ENCODE results near the gene SIX5.
"Not testable (repeated sequence)": the region's sequence is repeated elsewhere in the genome, so short reads cannot be mapped to it uniquely, and the experiment has no call there.

Gene SIX5

GRCh38 chr19:45753548-45753947 lies 15.5 kb downstream of the SIX5 start:
- no peak for DNase-seq (ENCODE audit: low read depth)

DNA sequence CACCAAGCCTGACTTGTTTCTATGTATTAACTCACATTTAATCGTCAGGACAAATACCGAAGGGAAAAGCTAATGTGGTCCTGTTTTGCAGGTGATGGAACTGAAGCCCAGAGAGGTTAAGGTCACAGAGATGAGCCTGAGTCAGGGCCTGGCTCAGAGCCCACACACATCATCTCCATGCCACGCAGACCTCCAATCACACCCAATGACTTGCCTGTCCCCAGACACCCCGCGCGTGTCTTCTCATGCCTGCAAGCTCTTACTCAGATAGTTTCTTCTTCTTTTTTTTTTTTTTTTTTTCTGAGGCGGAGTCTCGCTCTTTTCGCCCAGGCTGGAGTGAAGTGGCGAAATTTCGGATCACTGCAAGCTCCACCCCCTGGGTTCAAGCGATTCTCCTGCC lies 16.4 kb downstream of the SIX5 start:
- DNase-seq (ENCODE audit: low read depth), result no peak

DNA sequence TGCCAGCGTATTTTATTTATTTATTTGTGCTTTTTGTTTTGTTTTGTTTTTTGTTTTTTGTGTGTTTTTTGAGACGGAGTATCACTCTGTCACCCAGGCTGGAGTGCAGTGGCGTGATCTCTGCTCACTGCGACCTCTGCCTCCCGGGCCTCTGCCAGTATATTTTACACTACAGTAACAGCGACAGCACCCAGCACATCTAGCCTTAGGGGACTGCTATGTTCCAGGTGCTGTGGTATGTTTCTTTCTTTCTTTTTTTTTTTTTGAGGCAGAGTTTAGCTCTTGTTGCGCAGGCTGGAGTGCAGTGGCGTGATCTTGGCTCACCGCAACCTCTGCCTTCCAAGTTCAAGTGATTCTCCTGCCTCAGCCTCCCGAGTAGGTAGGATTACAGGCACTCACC lies 17.6 kb downstream of the SIX5 start:
- not testable (repeated sequence) for DNase-seq (ENCODE audit: low read depth)

DNA sequence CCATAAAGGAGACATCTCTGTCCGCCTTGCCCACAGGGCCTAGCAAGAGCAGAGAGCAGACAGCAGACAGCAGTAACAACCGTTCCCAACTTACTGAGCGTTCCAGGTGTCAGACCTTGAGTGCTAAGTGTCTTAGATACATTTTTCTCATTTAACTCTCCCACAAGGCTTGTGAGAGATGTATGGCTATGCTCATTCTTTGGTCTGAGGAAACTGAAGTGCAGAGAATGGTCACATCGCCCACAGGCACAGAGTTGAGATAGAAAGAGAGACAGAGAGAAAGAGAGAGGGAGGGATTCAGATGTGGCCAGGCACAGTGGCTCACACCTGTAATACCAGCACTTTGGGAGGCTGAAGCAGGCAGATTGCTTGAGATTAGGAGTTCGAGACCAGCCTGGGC lies 21.5 kb downstream of the SIX5 start:
- no peak for DNase-seq (ENCODE audit: low read depth)

DNA sequence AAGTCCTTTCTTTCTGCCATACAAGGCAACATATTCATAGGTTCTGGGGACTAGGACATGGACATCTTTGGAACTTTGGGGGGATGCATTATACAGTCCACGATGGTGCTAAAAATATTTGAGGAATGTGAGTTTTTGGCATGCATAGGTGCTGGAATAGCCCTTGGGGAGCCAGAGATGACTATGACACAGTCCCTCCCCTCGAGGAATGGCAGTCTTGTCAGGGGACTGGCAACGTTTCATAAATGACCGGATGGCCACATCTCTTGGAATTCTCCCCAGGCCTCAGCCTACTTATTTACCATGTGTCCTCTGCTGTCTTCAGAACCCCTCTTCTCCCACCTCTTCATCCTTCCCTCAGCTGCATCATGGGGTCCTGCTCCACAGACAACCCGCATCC lies 22.2 kb downstream of the SIX5 start:
- DNase-seq (ENCODE audit: low read depth), result no peak

DNA sequence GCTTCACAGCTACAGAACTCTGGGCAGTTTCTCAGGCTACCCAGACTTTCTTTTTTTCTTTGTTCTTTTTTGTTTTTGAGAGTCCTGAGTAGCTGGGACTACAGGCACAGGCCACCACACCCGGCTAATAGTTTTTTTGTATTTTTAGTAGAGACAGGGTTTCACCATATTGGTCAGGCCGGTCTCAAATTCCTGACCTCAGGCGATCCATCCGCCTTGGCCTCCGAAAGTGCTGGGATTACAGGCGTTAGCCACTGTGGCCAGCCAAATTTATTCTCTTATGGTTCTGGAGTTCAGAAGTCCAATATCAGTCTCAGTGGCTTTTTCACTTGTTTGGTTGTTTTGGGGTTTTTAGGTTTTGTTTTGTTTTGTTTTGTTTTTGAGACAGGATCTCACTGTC lies 23.4 kb downstream of the SIX5 start:
- DNase-seq (ENCODE audit: low read depth), result no peak

DNA sequence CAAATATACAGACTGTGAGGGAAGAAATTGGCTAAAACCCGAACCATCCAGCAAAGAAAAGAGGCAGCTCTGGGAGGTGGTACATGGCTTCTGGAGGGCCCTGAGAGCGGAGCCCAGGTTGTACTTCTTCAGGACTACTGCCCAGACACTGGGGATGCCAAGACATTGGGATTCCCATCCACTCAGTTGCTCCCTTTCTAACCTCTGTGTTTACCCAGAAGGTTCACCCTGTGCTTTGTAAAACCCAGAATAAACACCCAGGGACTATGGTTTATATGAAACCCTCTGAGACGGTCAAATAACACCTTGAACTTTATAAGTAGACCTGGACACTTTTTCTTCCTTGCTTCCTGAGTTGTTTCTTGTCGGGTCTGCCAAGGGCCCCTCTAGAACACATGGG lies 26.1 kb downstream of the SIX5 start:
- DNase-seq (ENCODE audit: low read depth), result no peak

GRCh38 chr19:45739498-45740439 lies 29.3 kb downstream of the SIX5 start:
- DNase-seq (ENCODE audit: low read depth), result peak; percentile 20

- no peak for DNase-seq (ENCODE audit: low read depth)
Measured at GRCh38 chr19:45733160-45733810, 35.8 kb downstream of the SIX5 start, which contains the start of gene MEIOSIN. Gene MEIOSIN, plus strand, starts transcription at chr19:45733439. Its CDS starts 1,938 bp downstream, at chr19:45735377.

DNA sequence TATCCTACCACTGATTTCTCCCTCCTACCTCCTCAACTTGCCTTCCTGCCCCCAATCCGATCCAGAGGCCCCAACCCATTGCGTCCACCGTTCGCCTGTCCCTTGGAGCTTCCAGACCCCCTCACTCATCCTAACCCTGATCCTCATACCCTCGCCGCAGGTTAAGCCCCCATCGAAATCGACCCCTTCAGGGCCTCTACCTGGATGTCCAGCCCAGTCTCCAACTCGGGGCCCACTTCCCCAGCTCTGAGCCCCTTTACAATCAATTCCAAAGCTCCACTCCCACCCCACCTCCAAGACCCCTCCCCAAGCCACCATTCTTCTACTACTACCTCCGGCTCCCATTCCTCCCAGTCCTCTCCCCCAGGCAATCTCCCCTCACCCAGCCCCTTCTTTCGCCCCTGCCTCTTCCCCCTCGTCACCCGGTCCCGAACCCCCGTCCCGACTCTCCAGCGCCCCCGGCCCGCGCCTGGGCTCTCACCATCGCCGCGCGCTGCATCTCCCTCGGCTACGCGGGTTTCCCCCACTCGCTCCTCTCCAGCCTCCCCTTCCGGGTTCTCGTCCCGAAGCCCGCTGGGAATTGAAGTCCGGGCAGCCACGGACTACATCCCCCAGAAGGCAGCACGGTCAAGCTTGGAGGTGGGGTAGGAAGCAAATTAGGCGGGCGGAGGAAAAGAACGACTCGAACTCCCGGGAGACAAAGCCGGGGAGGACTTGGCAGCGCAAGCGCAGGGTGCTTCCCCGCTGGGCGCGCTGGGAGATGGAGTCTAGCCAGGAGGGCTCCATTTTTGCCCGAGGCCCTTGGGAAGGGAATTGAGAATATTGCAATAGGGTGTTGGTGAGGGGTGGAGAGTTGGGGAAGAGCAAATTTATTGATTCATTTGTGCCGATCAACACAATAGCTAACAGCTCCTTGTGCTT lies 38.4 kb downstream of the SIX5 start, which contains the start of gene FBXO46:
Gene FBXO46 (minus strand): TSS at position 529 of the 921 bp plus-strand sequence. CDS start 17,401 bp downstream, outside the sequence.
- peak; percentile 98 for DNase-seq (ENCODE audit: low read depth)

- DNase-seq (ENCODE audit: low read depth), result no peak
Measured at GRCh38 chr19:45729800-45730290, 39.2 kb downstream of the SIX5 start.

DNA sequence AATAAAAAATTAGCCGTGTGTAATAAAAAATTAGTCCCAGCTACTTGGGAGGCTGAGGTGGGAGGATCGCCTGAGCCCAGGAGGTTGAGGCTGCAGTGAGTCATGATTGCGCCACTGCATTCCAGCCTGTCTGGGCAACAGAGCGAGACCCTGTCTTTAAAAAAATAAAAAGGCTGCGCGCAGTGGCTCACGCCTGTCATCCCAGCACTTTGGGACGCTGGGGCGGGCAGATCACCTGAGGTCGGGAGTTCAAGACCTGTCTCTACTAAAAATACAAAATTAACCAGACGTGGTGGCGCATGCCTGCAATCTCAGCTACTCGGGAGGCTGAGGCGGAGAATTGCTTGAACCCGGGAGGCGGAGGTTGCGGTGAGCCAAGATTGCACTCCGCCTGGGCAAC lies 40.4 kb downstream of the SIX5 start:
- DNase-seq (ENCODE audit: low read depth), result not testable (repeated sequence)

GRCh38 chr19:45720065-45720464 lies 49.0 kb downstream of the SIX5 start:
- not testable (repeated sequence) for DNase-seq (ENCODE audit: low read depth)

- peak; percentile 19 for DNase-seq (ENCODE audit: low read depth)
Measured at GRCh38 chr19:45717983-45718650, 50.9 kb downstream of the SIX5 start.

- DNase-seq (ENCODE audit: low read depth), result peak; percentile 98
Measured at GRCh38 chr19:45717131-45717982, 51.7 kb downstream of the SIX5 start.

DNA sequence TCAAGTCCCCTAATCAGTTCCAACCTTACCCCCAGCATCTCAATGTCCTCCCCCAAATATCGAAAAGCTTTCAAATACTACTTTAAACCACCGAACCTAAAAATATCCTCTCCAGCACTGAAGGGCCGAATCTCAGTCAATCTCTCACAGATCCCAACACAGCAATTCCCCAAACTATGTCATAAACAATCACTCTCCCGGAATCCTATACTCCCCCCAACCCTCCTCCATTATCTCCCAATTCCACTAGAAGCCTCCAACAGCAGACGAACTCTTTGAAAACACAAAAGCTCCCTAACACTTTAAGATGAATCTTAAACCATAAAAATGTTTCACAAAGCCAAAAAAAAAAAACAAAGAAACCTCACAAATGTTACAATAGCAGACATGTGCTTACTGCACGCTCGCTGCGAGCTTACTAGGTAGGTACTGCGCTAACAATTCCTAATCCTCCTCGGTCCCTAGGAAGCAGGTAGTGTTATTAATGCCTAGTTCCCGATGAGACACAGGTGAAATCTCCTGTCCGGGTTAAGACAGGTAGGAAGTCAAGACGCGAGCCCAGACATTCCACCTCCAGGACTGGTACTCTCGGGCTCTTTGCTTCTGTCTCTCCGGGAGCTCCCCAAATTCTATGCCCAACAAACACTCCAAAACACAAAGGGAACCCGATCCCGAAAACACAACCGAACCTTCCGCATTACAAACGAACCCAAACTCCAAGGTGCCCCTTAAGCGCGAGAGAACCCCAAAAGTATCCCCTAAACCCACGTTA lies 52.5 kb downstream of the SIX5 start:
- peak; percentile 21 for DNase-seq (ENCODE audit: low read depth)

- DNase-seq (ENCODE audit: low read depth), result no peak
Measured at GRCh38 chr19:45715139-45715538, 53.9 kb downstream of the SIX5 start.

Measured in ELR (cell line).